Fibroblast of villous mesenchyme (primary cell): ENCODE measurements around the gene SLC5A5. TPM values are rescaled to one million over a fixed set of nuclear protein-coding genes. Genes with fewer than 3 reads are reported as not detected.

Source experiments
- DNase-seq: peaks from one replicate; pipeline ENCODE4 v3.0.0-alpha.2; 2010; ENCODE audit warnings: low read depth
- H3K4me3 ChIP-seq: 2 replicates; pipeline ENCODE4 v1.5.1; 2011; ENCODE audit warnings: low read depth, mild to moderate bottlenecking, low read length
- CTCF ChIP-seq: IDR thresholded peaks from 2 replicates; pipeline ENCODE4 v1.5.1; 2012; ENCODE audit warnings: low read depth, mild to moderate bottlenecking, low read length; ENCODE audit not compliant: insufficient read depth
- total RNA-seq: library from RNA; depleted of rRNA; stranded (reverse); fragments of >200 nt; gene quantifications from 2 replicates; pipeline ENCODE4 v1.2.3, GENCODE V29; 2012

Gene SLC5A5
- total RNA-seq, 1 donor: not detected

GRCh38 chr19:17936379-17936778 is 64.6 kb downstream of the SLC5A5 start:
- DNase-seq: no peak
- no peak for TF ChIP-seq CTCF
- no peak overlapping the region for H3K4me3 ChIP-seq

- no peak overlapping the region for H3K4me3 ChIP-seq
- no peak for DNase-seq
- TF ChIP-seq CTCF: no peak
Measured at GRCh38 chr19:17937371-17937900, 65.7 kb downstream of the SLC5A5 start.

GRCh38 chr19:17938092-17938845 is 66.5 kb downstream of the SLC5A5 start:
- H3K4me3 ChIP-seq: no peak overlapping the region
- DNase-seq: peak; percentile 66
- TF ChIP-seq CTCF: peak; percentile 94

- no peak for TF ChIP-seq CTCF
- DNase-seq: no peak
Measured at GRCh38 chr19:17942181-17942580, 70.4 kb downstream of the SLC5A5 start.

GRCh38 chr19:17942582-17943273 is 71.0 kb downstream of the SLC5A5 start:
- no peak for DNase-seq
- TF ChIP-seq CTCF: no peak
- no peak overlapping the region for H3K4me3 ChIP-seq

More at GRCh38 chr19:17942181-17942580, 70.4 kb downstream of the SLC5A5 start:
- H3K4me3 ChIP-seq: no peak overlapping the region

GRCh38 chr19:17943274-17944221 is 71.8 kb downstream of the SLC5A5 start:
- no peak overlapping the region for H3K4me3 ChIP-seq
- no peak for DNase-seq
- TF ChIP-seq CTCF: no peak
